Prostate gland (tissue), 2 donors: ENCODE results near the gene TCF12. TPM values are rescaled to one million over a fixed set of nuclear protein-coding genes. Genes with fewer than 3 reads are reported as not detected.
"Not testable (repeated sequence)": the region's sequence is repeated elsewhere in the genome, so short reads cannot be mapped to it uniquely, and the experiment has no call there.

Source experiments
- DNase-seq: peaks from one replicate; pipeline ENCODE4 v3.0.0-alpha.2; 2019; ENCODE audit warnings: low spot score
- H3K27ac ChIP-seq, 2 donors: fragments of 200-600 bp; sonication (generic); 2 replicates each; pipeline ENCODE4 v1.5.1; 2017 to 2019
- H3K27me3 ChIP-seq: fragments of 200-600 bp; sonication (generic); replicated peaks from 2 replicates; pipeline ENCODE4 v1.5.1; 2019; ENCODE audit not compliant: insufficient read depth
- H3K36me3 ChIP-seq, 2 donors: fragments of 200-600 bp; sonication (generic); 1 replicate in 1 of 2; 2 replicates in 1 of 2; pipeline versions ENCODE4 v1.5.1 to v1.8.1; 2017 to 2019
- H3K4me1 ChIP-seq: fragments of 200-600 bp; sonication (generic); replicated peaks from 2 replicates; pipeline ENCODE4 v1.5.1; 2019
- H3K4me3 ChIP-seq, 2 donors: fragments of 200-600 bp; sonication (generic); 2 replicates each; pipeline ENCODE4 v1.5.1; 2017 to 2019
- H3K9me3 ChIP-seq: fragments of 200-600 bp; sonication (generic); 2 replicates; pipeline ENCODE4 v1.5.1; 2017
- CTCF ChIP-seq, 4 experiments: fragments of 200-600 bp in 2 of 4; fragments of 450-650 bp in 2 of 4; sonication (generic) in 2 of 4; IDR thresholded peaks; 1 replicate in 3 of 4; 2 replicates in 1 of 4; pipeline ENCODE4 v1.5.1; 2016 to 2019; ENCODE audit warnings: antibody characterized with exemption in 4 of 4, mild to moderate bottlenecking in 2 of 4, moderate library complexity in 2 of 4
- POLR2A ChIP-seq: fragments of 450-650 bp; IDR thresholded peaks from one replicate; pipeline ENCODE4 v1.6.1; 2016; ENCODE audit warnings: antibody characterized with exemption, mild to moderate bottlenecking
- POLR2AphosphoS5 ChIP-seq: sonication (generic); formaldehyde crosslinking; IDR thresholded peaks from one replicate; pipeline ENCODE4 v1.6.1; 2017; ENCODE audit warnings: antibody characterized with exemption
- WGBS: methylation state at CpG from one replicate; pipeline ENCODE4 v1.1.5; 2018; 5-methylcytosine and 5-hydroxymethylcytosine counted together
- intact Hi-C: fragments of 100-400 bp; cut with DNase I; formaldehyde crosslinking; loops from one replicate; pipeline ENCODE4 v1.14.2; 2022
- total RNA-seq, 2 donors: library from RNA; depleted of rRNA; stranded (reverse); fragments of >200 nt; gene quantifications; one replicate each; pipeline ENCODE4 v1.1.0, GENCODE V29; 2016

Gene TCF12
- total RNA-seq, 2 donors from 2014 or later: 95.4 to 123 TPM

DNA sequence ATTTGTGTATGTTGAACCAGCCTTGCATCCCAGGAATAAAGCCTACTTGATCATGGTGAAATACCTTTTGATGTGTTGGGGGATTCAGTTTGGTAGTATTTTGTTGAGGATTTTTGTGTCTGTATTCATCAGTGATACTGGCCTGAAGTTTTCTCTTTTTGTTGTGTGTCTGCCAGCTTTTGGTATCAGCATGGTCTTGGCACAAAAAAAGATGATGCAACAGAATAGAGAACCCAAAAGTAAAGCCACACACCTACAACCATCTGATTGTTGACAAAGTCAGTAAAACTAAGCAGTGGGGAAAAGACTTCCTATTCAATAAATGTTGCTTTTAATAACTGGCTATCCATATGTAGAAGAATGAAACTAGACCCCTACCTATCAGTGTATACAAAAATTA lies 77.6 kb downstream of the TCF12 start:
- no peaks in the 10 kb centered on the region for H3K36me3 ChIP-seq
- no peak overlapping the region for H3K4me3 ChIP-seq
- H3K27ac ChIP-seq: no peak overlapping the region
- intact Hi-C loops: no loop called here
- TF ChIP-seq CTCF (IDR thresholded peaks at IDR 0.05): no peak
- DNase-seq: no peak
- H3K9me3 ChIP-seq: no peaks in the 10 kb centered on the region
- no peaks in the 10 kb centered on the region for H3K27me3 ChIP-seq
- H3K4me1 ChIP-seq: no peaks in the 10 kb centered on the region

DNA sequence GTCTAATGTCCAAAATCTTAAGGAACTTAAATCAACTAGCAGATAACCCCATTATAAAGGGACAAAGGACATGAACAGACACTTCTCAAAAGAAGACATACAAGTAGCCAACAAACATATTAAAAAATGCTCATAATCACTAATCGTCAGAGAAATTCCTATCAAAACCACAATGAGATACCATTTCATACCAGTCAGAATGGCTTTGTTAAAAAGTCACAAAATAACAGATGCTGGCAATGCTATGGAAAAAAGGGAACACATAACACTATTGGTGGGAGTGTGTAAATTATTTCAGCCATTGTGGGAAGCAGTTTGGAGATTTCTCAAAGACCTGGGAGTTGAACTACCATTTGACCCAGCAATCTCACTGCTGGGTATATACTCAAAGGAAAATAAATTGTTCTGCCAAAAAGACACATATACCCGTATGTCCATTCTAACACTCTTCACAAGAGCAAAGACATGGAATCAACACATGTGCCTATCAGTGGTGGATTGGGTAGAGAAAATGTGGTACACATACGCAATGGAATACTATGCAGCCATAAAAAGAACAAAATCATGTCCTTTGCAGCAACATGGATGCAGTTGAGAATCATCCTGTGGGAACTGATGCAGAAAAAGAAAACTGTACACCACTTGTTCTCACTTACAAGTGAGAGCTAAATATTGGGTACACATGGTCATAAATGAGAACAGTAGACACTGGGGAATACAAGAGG lies 78.5 kb downstream of the TCF12 start:
- no peak for DNase-seq
- Histone ChIP-seq H3K27ac (no peak overlapping the region), H3K4me3 (no peak overlapping the region), H3K27me3 (no peaks in the 10 kb centered on the region), H3K4me1 (no peaks in the 10 kb centered on the region), H3K36me3 (no peaks in the 10 kb centered on the region), H3K9me3 (no peaks in the 10 kb centered on the region)
- intact Hi-C loops: no loop called here
- WGBS: 76% methylated on average over 3 of the region's 3 CpGs
- TF ChIP-seq POLR2A: no peak
- TF ChIP-seq POLR2AphosphoS5: no peak
- no peak for TF ChIP-seq CTCF (IDR thresholded peaks at IDR 0.05)

DNA sequence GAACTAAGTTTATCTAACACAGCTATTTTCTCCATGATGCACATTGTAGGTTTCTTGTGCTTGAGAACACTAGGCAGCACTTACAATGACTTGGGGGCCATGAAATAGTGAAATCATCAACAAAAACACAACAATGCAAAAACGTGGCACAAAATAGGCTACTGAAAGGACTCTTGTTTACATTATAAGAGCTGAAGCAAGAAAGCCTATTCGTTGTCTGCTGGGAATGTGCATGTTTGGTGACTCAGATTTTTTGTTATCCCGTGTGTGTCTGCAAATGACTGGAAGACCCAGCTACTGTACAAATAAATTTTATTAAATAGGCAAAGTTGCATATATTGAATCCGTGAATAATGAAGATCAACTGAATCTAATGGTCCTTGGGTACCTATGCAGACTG lies 85.0 kb downstream of the TCF12 start:
- Histone ChIP-seq H3K27ac (no peak overlapping the region), H3K4me3 (no peak overlapping the region), H3K36me3 (no peaks in the 10 kb centered on the region), H3K27me3 (no peaks in the 10 kb centered on the region), H3K9me3 (no peaks in the 10 kb centered on the region), H3K4me1 (no peaks in the 10 kb centered on the region)
- no peak for TF ChIP-seq POLR2A
- no peak for TF ChIP-seq CTCF (IDR thresholded peaks at IDR 0.05)
- intact Hi-C loops: no loop called here
- WGBS: 67% methylated on average over 4 of the region's 4 CpGs
- no peak for DNase-seq

DNA sequence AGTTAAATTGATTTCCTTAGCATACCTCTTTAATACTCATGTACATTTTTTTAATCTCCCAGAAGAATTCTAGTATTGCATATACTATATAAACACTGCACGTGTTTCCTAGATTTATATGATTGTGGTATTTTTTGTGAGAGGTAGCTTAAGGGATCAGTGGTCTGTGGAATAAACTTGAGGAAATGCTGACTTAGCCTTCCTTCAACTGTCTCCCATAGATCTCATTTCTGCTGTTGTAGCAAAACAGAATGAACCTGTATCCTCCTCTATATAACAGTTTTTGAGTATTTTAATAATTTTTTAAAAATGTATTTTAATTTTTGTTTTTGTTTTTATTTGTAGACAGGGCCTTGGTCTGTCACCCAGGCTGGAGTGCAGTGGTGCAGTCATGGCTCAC lies 86.8 kb downstream of the TCF12 start:
- no peaks in the 10 kb centered on the region for H3K36me3 ChIP-seq
- no peaks in the 10 kb centered on the region for H3K9me3 ChIP-seq
- no peak overlapping the region for H3K27ac ChIP-seq
- H3K27me3 ChIP-seq: no peaks in the 10 kb centered on the region
- TF ChIP-seq POLR2A (no peak), POLR2AphosphoS5 (no peak), CTCF (IDR thresholded peaks at IDR 0.05) (no peak)
- intact Hi-C loops: no loop called here
- no peaks in the 10 kb centered on the region for H3K4me1 ChIP-seq
- 84% methylated on average over 1 of the region's 1 CpG for WGBS
- no peak overlapping the region for H3K4me3 ChIP-seq
- no peak for DNase-seq

DNA sequence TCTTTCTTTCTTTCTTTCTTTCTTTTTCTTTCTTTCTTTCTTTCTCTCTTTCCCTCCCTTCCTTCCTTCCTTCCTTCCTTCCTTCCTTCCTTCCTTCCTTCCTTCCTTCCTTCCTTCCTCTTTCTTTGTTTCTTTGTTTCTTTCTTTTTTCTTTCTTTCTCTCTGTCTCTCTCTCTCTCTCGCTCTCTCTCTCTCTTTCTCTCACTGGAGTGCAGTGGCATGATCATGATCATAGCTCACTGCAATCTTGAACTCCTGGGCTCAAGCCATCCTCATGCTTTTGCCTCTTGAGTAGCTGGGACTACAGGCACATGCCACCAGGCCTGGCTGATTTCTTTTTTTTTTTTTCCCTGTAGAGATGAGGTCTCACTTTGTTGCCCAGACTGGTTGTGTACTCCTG lies 89.4 kb downstream of the TCF12 start:
- H3K27ac ChIP-seq, H3K4me3 ChIP-seq, H3K27me3 ChIP-seq, DNase-seq, intact Hi-C loops, H3K36me3 ChIP-seq, H3K9me3 ChIP-seq, H3K4me1 ChIP-seq: not testable (repeated sequence)
- WGBS: 100% methylated on average over 1 of the region's 1 CpG
